ENCODE measurements around the gene IFNGR2.

DNA sequence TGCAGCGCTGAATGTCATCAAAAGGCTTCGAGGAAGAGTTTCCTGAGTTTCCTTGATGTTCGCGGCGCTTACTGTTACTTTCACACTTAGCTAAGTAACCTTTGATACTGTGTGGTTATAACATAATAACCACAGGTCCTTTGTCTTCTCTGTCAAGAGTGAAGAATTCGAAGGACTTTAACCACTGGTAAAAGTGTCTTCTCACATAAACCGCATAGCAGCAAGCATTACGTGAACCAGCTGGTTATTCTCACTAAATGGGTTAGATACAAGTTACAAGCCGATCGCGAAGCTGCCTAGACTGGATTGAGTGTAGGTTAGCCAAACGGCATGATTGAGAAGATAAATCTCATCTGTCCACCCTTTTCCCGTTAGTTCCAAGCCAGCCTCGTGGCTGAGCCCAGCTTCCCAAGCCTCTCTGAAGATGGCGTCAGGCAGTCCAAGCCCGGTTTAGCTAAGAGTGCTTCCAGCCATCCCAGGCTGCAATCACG, 18.3 kb upstream of the IFNGR2 start:
- TF ChIP-seq ZC3H4 (CRISPR knock-in tag; IDR thresholded peaks at IDR 0.05; ENCODE audit: borderline replicate concordance) (no peak), SP1 (IDR thresholded peaks at IDR 0.05) (no peak), SP1 (CRISPR knock-in tag; IDR thresholded peaks at IDR 0.05) (no peak), ZNF749 (CRISPR knock-in tag; IDR thresholded peaks at IDR 0.05; ENCODE audit: borderline replicate concordance) (no peak), NFKB2 (CRISPR knock-in tag; IDR thresholded peaks at IDR 0.05; ENCODE audit: borderline replicate concordance) (no peak), ZBTB37 (CRISPR knock-in tag; IDR thresholded peaks at IDR 0.05) (no peak), ZNF30 (CRISPR knock-in tag; IDR thresholded peaks at IDR 0.05) (no peak), PBX3 (CRISPR knock-in tag; IDR thresholded peaks at IDR 0.05; ENCODE audit: borderline replicate concordance) (no peak), NFYC (CRISPR knock-in tag; IDR thresholded peaks at IDR 0.05) (no peak)
- TF ChIP-seq, protein P1, sequence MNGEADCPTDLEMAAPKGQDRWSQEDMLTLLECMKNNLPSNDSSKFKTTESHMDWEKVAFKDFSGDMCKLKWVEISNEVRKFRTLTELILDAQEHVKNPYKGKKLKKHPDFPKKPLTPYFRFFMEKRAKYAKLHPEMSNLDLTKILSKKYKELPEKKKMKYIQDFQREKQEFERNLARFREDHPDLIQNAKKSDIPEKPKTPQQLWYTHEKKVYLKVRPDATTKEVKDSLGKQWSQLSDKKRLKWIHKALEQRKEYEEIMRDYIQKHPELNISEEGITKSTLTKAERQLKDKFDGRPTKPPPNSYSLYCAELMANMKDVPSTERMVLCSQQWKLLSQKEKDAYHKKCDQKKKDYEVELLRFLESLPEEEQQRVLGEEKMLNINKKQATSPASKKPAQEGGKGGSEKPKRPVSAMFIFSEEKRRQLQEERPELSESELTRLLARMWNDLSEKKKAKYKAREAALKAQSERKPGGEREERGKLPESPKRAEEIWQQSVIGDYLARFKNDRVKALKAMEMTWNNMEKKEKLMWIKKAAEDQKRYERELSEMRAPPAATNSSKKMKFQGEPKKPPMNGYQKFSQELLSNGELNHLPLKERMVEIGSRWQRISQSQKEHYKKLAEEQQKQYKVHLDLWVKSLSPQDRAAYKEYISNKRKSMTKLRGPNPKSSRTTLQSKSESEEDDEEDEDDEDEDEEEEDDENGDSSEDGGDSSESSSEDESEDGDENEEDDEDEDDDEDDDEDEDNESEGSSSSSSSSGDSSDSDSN (CRISPR knock-in tag; IDR thresholded peaks at IDR 0.05), result no peak
- TF ChIP-seq, protein P2, sequence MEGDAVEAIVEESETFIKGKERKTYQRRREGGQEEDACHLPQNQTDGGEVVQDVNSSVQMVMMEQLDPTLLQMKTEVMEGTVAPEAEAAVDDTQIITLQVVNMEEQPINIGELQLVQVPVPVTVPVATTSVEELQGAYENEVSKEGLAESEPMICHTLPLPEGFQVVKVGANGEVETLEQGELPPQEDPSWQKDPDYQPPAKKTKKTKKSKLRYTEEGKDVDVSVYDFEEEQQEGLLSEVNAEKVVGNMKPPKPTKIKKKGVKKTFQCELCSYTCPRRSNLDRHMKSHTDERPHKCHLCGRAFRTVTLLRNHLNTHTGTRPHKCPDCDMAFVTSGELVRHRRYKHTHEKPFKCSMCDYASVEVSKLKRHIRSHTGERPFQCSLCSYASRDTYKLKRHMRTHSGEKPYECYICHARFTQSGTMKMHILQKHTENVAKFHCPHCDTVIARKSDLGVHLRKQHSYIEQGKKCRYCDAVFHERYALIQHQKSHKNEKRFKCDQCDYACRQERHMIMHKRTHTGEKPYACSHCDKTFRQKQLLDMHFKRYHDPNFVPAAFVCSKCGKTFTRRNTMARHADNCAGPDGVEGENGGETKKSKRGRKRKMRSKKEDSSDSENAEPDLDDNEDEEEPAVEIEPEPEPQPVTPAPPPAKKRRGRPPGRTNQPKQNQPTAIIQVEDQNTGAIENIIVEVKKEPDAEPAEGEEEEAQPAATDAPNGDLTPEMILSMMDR (CRISPR knock-in tag; IDR thresholded peaks at IDR 0.05), result no peak
- TF ChIP-seq, protein P3, sequence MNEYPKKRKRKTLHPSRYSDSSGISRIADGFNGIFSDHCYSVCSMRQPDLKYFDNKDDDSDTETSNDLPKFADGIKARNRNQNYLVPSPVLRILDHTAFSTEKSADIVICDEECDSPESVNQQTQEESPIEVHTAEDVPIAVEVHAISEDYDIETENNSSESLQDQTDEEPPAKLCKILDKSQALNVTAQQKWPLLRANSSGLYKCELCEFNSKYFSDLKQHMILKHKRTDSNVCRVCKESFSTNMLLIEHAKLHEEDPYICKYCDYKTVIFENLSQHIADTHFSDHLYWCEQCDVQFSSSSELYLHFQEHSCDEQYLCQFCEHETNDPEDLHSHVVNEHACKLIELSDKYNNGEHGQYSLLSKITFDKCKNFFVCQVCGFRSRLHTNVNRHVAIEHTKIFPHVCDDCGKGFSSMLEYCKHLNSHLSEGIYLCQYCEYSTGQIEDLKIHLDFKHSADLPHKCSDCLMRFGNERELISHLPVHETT (CRISPR knock-in tag; conservative IDR thresholded peaks at IDR 0.05), result no peak
- TF ChIP-seq, protein P4, sequence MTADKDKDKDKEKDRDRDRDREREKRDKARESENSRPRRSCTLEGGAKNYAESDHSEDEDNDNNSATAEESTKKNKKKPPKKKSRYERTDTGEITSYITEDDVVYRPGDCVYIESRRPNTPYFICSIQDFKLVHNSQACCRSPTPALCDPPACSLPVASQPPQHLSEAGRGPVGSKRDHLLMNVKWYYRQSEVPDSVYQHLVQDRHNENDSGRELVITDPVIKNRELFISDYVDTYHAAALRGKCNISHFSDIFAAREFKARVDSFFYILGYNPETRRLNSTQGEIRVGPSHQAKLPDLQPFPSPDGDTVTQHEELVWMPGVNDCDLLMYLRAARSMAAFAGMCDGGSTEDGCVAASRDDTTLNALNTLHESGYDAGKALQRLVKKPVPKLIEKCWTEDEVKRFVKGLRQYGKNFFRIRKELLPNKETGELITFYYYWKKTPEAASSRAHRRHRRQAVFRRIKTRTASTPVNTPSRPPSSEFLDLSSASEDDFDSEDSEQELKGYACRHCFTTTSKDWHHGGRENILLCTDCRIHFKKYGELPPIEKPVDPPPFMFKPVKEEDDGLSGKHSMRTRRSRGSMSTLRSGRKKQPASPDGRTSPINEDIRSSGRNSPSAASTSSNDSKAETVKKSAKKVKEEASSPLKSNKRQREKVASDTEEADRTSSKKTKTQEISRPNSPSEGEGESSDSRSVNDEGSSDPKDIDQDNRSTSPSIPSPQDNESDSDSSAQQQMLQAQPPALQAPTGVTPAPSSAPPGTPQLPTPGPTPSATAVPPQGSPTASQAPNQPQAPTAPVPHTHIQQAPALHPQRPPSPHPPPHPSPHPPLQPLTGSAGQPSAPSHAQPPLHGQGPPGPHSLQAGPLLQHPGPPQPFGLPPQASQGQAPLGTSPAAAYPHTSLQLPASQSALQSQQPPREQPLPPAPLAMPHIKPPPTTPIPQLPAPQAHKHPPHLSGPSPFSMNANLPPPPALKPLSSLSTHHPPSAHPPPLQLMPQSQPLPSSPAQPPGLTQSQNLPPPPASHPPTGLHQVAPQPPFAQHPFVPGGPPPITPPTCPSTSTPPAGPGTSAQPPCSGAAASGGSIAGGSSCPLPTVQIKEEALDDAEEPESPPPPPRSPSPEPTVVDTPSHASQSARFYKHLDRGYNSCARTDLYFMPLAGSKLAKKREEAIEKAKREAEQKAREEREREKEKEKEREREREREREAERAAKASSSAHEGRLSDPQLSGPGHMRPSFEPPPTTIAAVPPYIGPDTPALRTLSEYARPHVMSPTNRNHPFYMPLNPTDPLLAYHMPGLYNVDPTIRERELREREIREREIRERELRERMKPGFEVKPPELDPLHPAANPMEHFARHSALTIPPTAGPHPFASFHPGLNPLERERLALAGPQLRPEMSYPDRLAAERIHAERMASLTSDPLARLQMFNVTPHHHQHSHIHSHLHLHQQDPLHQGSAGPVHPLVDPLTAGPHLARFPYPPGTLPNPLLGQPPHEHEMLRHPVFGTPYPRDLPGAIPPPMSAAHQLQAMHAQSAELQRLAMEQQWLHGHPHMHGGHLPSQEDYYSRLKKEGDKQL (CRISPR knock-in tag; IDR thresholded peaks at IDR 0.05; ENCODE audit: low read depth), result no peak

All from HepG2 (cell line).